DND-41 (cell line): ENCODE data around the gene ITGB1.

Source experiments
- ATAC-seq: fragments of 200-7000 bp; cut with Tn5 transposase; 3 replicates; pipeline ENCODE4 v1.9.1; 2021; ENCODE audit warnings: low read depth; ENCODE audit not compliant: insufficient read depth
- DNase-seq: peaks from one replicate; pipeline ENCODE4 v3.0.0-alpha.2; 2020
- H2AFZ ChIP-seq: 2 replicates; pipeline ENCODE4 v1.6.0; 2012; ENCODE audit warnings: low read depth, low read length
- H3K27ac ChIP-seq: 2 replicates; pipeline ENCODE4 v1.5.1; 2012; ENCODE audit warnings: low read length, inconsistent platforms
- H3K27me3 ChIP-seq: fragments of 200-600 bp; sonication (generic); 2 replicates; pipeline ENCODE4 v1.6.0; 2012; ENCODE audit warnings: low read length, mild to moderate bottlenecking, inconsistent platforms; ENCODE audit not compliant: insufficient read depth, poor library complexity
- H3K36me3 ChIP-seq: 2 replicates; pipeline ENCODE4 v1.5.1; 2012; ENCODE audit warnings: low read length, inconsistent platforms; ENCODE audit not compliant: insufficient read depth
- H3K4me1 ChIP-seq: 2 replicates; pipeline ENCODE4 v1.5.1; 2012; ENCODE audit warnings: mild to moderate bottlenecking, low read length; ENCODE audit not compliant: insufficient read depth
- H3K4me2 ChIP-seq: 2 replicates; pipeline ENCODE4 v1.6.0; 2012; ENCODE audit warnings: mild to moderate bottlenecking, moderate library complexity, low read length, inconsistent platforms; ENCODE audit not compliant: insufficient read depth
- H3K4me3 ChIP-seq, 2 experiments: fragments of 200-600 bp in 1 of 2; shearing (Covaris generic) in 1 of 2; 2 replicates each; pipeline ENCODE4 v1.5.1; 2012 to 2016; ENCODE audit warnings: inconsistent platforms in 2 of 2, low read length in 2 of 2, mild to moderate bottlenecking in 2 of 2, low read depth in 1 of 2, moderate library complexity in 1 of 2
- H3K79me2 ChIP-seq: 2 replicates; pipeline ENCODE4 v1.6.0; 2012; ENCODE audit warnings: low read length, inconsistent platforms; ENCODE audit not compliant: insufficient read depth
- H3K9ac ChIP-seq: 2 replicates; pipeline ENCODE4 v1.6.0; 2012; ENCODE audit warnings: low read depth, mild to moderate bottlenecking, inconsistent platforms, low read length, moderate library complexity
- H3K9me3 ChIP-seq: 2 replicates; pipeline ENCODE4 v1.5.1; 2012; ENCODE audit warnings: low read length, moderate library complexity, mild to moderate bottlenecking, inconsistent platforms; ENCODE audit not compliant: insufficient read depth, severe bottlenecking
- H4K20me1 ChIP-seq: 2 replicates; pipeline ENCODE4 v1.6.0; 2012; ENCODE audit warnings: low read length; ENCODE audit not compliant: insufficient read depth
- CTCF ChIP-seq: IDR thresholded peaks from 2 replicates; pipeline ENCODE4 v1.5.1; 2012; ENCODE audit warnings: borderline replicate concordance, low read length, moderate library complexity, mild to moderate bottlenecking; ENCODE audit not compliant: poor library complexity, severe bottlenecking; ENCODE audit errors: extremely low read depth
- EZH2 ChIP-seq: IDR thresholded peaks from 3 replicates; pipeline ENCODE4 v1.6.1; 2012; ENCODE audit warnings: borderline replicate concordance, low read depth, mild to moderate bottlenecking, moderate library complexity, low read length, inconsistent platforms; ENCODE audit not compliant: severe bottlenecking

ITGB1 gene

GRCh38 chr10:32893434-32893833 lies 64.6 kb downstream of the ITGB1 start:
- H3K79me2 ChIP-seq = no peaks in the 10 kb centered on the region
- no peak overlapping the region for H2AFZ ChIP-seq
- H3K9ac ChIP-seq = no peak overlapping the region
- no peaks in the 10 kb centered on the region for H3K27me3 ChIP-seq
- no peak for DNase-seq
- no peaks in the 10 kb centered on the region for H4K20me1 ChIP-seq
- no peak overlapping the region for H3K4me3 ChIP-seq
- no peaks in the 10 kb centered on the region for H3K9me3 ChIP-seq
- H3K4me2 ChIP-seq = no peak overlapping the region
- no peak for TF ChIP-seq CTCF
- no peak for TF ChIP-seq EZH2
- H3K36me3 ChIP-seq = peaks cover 23% of the 10 kb centered on the region
- H3K4me1 ChIP-seq = 0 out of 2 replicates have a peak, but pooled peaks cover 5% of the 10 kb centered on the region
- ATAC-seq = no peak
- no peak overlapping the region for H3K27ac ChIP-seq

GRCh38 chr10:32891261-32891660 lies 66.8 kb downstream of the ITGB1 start:
- Histone ChIP-seq H3K9me3 (no peaks in the 10 kb centered on the region), H3K4me2 (no peak overlapping the region), H3K4me1 (0 out of 2 replicates have a peak, but pooled peaks cover 5% of the 10 kb centered on the region), H3K36me3 (peaks cover 5% of the 10 kb centered on the region; the same call in 1 of the 2 replicates), H3K27ac (no peak overlapping the region), H3K79me2 (no peaks in the 10 kb centered on the region), H4K20me1 (no peaks in the 10 kb centered on the region), H2AFZ (no peak overlapping the region), H3K4me3 (no peak overlapping the region), H3K27me3 (no peaks in the 10 kb centered on the region), H3K9ac (no peak overlapping the region)
- ATAC-seq (no peak), DNase-seq (no peak)
- TF ChIP-seq CTCF (no peak), EZH2 (no peak)

- no peak for ATAC-seq
- TF ChIP-seq CTCF (no peak), EZH2 (no peak)
- H4K20me1 ChIP-seq = no peaks in the 10 kb centered on the region
- no peaks in the 10 kb centered on the region for H3K79me2 ChIP-seq
- H3K4me1 ChIP-seq = 0 out of 2 replicates have a peak, but pooled peaks cover 5% of the 10 kb centered on the region
- no peak overlapping the region for H3K27ac ChIP-seq
- peak overlapping the region; percentile 23; the same call in 1 of the 2 replicates for H3K4me2 ChIP-seq
- no peaks in the 10 kb centered on the region for H3K9me3 ChIP-seq
- 0 out of 2 replicates have a peak, but pooled peaks cover under 1% of the 10 kb centered on the region for H3K36me3 ChIP-seq
- no peak overlapping the region for H3K9ac ChIP-seq
- H3K4me3 ChIP-seq = no peak overlapping the region
- no peak for DNase-seq
- H2AFZ ChIP-seq = no peak overlapping the region
- no peaks in the 10 kb centered on the region for H3K27me3 ChIP-seq
Observed at GRCh38 chr10:32890444-32890843, 67.6 kb downstream of the ITGB1 start.
